Measurements from ENCODE around the gene CAND1.

Gene CAND1

DNA sequence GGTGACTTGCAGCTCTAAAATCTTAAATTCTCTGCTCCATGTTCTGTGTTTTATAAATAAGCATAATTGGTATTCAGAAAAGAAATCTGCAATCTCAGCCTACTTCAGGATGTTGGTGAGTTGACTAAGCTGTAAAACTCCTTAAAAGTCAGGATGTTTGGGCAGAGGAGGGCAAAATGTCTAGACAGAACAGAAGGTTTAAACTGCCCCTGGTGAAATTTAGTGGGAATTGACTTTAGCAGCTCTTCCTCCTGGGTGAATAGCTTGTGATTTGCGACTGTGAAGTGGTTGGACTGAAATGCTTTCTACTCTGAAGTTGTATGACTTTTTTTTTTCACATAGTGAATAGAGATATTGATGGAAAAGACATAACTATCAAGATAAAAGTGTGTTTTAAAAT lies 85.8 kb downstream of the CAND1 start:
- Histone ChIP-seq H3K4me2 (ENCODE audit: low read depth, low read length, poor library complexity, severe bottlenecking) (no peak overlapping the region), H2AFZ (ENCODE audit: low read depth, low read length, severe bottlenecking) (no peak overlapping the region), H3K9me3 (ENCODE audit: insufficient read depth, low read length) (no peaks in the 10 kb centered on the region), H3K4me3 (ENCODE audit: insufficient read depth, low read length, poor library complexity, severe bottlenecking) (no peak overlapping the region), H4K20me1 (ENCODE audit: low read depth, low read length) (no peaks in the 10 kb centered on the region), H3K9me2 (replicated peaks; ENCODE audit: insufficient read depth, low read length) (no peaks in the 10 kb centered on the region), H3K36me3 (ENCODE audit: low read length) (peaks cover 6% of the 10 kb centered on the region; the same call in 1 of the 2 replicates), H3K27me3 (ENCODE audit: low read length) (no peaks in the 10 kb centered on the region), H3K9ac (ENCODE audit: low read length) (no peak overlapping the region), H3K27ac (ENCODE audit: low read depth, low read length) (no peak overlapping the region), H3F3A (ENCODE audit: insufficient read depth) (no peaks in the 10 kb centered on the region), H3K79me2 (ENCODE audit: insufficient read depth, low read length) (no peaks in the 10 kb centered on the region)
- TF ChIP-seq EZH2phosphoT487 (conservative IDR thresholded peaks at IDR 0.05; ENCODE audit: low read length) = no peak
- TF ChIP-seq, protein P1, sequence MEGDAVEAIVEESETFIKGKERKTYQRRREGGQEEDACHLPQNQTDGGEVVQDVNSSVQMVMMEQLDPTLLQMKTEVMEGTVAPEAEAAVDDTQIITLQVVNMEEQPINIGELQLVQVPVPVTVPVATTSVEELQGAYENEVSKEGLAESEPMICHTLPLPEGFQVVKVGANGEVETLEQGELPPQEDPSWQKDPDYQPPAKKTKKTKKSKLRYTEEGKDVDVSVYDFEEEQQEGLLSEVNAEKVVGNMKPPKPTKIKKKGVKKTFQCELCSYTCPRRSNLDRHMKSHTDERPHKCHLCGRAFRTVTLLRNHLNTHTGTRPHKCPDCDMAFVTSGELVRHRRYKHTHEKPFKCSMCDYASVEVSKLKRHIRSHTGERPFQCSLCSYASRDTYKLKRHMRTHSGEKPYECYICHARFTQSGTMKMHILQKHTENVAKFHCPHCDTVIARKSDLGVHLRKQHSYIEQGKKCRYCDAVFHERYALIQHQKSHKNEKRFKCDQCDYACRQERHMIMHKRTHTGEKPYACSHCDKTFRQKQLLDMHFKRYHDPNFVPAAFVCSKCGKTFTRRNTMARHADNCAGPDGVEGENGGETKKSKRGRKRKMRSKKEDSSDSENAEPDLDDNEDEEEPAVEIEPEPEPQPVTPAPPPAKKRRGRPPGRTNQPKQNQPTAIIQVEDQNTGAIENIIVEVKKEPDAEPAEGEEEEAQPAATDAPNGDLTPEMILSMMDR (IDR thresholded peaks at IDR 0.05; ENCODE audit: insufficient read depth, low read length, poor library complexity, severe bottlenecking) = no peak

DNA sequence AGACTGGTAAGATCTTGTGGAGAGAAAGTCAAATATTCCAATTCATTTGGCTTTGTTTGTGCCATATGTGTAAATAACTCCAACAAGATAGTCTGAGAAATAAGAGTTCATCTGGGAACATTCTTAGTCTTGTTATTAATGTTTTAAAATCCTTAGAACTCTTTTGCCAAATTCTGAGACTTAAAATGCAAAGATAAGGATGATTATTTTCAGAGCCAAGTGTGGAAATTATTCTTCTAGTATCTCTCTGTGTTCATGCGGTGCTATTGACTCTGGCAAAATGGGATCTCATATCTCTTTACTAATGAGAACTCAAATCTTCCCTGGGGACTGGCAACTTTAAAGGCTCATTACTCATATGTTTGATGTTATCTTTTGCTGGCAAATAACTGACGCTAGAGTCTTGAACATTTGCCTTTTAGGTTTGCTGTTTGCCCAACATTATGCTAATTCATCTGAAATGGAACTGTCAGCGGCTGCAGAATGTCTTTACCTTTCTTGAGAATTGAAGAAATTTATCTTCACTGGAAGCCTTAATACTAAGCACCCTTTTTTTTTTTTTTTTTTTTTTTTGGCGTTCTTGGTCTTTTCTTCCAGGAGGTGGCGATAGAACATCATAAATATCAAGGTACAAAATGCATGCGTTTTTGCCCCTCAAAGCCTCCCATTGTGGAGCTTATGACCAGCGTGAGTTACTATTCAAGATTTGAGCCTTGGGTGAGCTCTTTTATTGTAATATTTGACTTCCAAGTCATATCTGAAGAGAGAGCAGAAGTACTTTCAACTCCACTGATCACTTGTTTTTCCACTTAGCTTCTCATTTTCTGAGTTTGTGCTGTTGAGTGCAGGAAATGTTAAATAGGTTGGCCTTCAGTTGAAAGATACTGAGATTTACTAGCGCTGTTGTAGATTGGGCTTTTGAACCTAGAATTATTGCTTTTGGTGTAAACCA lies 86.5 kb downstream of the CAND1 start:
- no peaks in the 10 kb centered on the region for H4K20me1 ChIP-seq (ENCODE audit: low read depth, low read length)
- H3K27me3 ChIP-seq (ENCODE audit: low read length) = no peaks in the 10 kb centered on the region
- H3K4me2 ChIP-seq (ENCODE audit: low read depth, low read length, poor library complexity, severe bottlenecking) = no peak overlapping the region
- H3K27ac ChIP-seq (ENCODE audit: low read depth, low read length) = no peak overlapping the region
- H3K9me2 ChIP-seq (replicated peaks; ENCODE audit: insufficient read depth, low read length) = no peaks in the 10 kb centered on the region
- no peaks in the 10 kb centered on the region for H3F3A ChIP-seq (ENCODE audit: insufficient read depth)
- no peak overlapping the region for H3K4me3 ChIP-seq (ENCODE audit: insufficient read depth, low read length, poor library complexity, severe bottlenecking)
- no peaks in the 10 kb centered on the region for H3K79me2 ChIP-seq (ENCODE audit: insufficient read depth, low read length)
- H3K9me3 ChIP-seq (ENCODE audit: insufficient read depth, low read length) = no peaks in the 10 kb centered on the region
- H3K36me3 ChIP-seq (ENCODE audit: low read length) = no peaks in the 10 kb centered on the region
- H3K9ac ChIP-seq (ENCODE audit: low read length) = no peak overlapping the region
- TF ChIP-seq EZH2phosphoT487 (conservative IDR thresholded peaks at IDR 0.05; ENCODE audit: low read length) = no peak
- TF ChIP-seq, protein P1 (IDR thresholded peaks at IDR 0.05; ENCODE audit: insufficient read depth, low read length, poor library complexity, severe bottlenecking) = peak; percentile 48
- no peak overlapping the region for H2AFZ ChIP-seq (ENCODE audit: low read depth, low read length, severe bottlenecking)

DNA sequence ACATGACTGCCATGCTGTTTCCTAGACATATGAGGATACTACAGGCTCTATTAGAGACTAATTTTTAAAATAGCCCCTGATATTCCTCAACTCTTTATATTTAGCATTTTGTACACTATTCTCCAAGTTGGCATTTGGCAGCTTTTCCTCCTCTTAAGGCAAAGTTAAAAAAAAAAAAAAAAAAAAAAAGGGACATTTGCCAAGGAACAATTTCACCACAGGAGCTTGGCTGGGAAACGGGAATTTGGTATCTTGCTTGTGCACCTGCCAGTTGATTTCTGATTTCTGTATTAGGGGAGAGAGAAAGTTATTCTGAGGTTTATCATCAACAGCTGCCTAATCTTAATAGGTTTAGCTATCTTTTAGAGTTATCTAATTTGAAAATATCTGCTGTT lies 87.2 kb downstream of the CAND1 start:
- Histone ChIP-seq H3K27me3 (ENCODE audit: low read length) (no peaks in the 10 kb centered on the region), H4K20me1 (ENCODE audit: low read depth, low read length) (no peaks in the 10 kb centered on the region), H3K36me3 (ENCODE audit: low read length) (no peaks in the 10 kb centered on the region), H3K4me2 (ENCODE audit: low read depth, low read length, poor library complexity, severe bottlenecking) (no peak overlapping the region), H3K9ac (ENCODE audit: low read length) (no peak overlapping the region), H3F3A (ENCODE audit: insufficient read depth) (no peaks in the 10 kb centered on the region), H3K79me2 (ENCODE audit: insufficient read depth, low read length) (no peaks in the 10 kb centered on the region), H3K9me3 (ENCODE audit: insufficient read depth, low read length) (no peaks in the 10 kb centered on the region), H3K27ac (ENCODE audit: low read depth, low read length) (no peak overlapping the region), H2AFZ (ENCODE audit: low read depth, low read length, severe bottlenecking) (no peak overlapping the region), H3K9me2 (replicated peaks; ENCODE audit: insufficient read depth, low read length) (no peaks in the 10 kb centered on the region), H3K4me3 (ENCODE audit: insufficient read depth, low read length, poor library complexity, severe bottlenecking) (no peak overlapping the region)
- TF ChIP-seq EZH2phosphoT487 (conservative IDR thresholded peaks at IDR 0.05; ENCODE audit: low read length) = no peak
- TF ChIP-seq, protein P1 (IDR thresholded peaks at IDR 0.05; ENCODE audit: insufficient read depth, low read length, poor library complexity, severe bottlenecking) = no peak
